Uterus (tissue), 2 donors: ENCODE results near the gene SLC2A5.

Experiments
- CTCF ChIP-seq, 4 experiments: fragments of 200-600 bp in 2 of 4; fragments of 450-650 bp in 2 of 4; sonication (generic) in 2 of 4; IDR thresholded peaks; one replicate each; pipeline ENCODE4 v1.5.1; 2016 to 2019; ENCODE audit warnings: antibody characterized with exemption in 4 of 4, mild to moderate bottlenecking in 2 of 4, moderate library complexity in 1 of 4
- POLR2A ChIP-seq, 2 donors: fragments of 450-650 bp; IDR thresholded peaks; one replicate each; pipeline ENCODE4 v1.6.1; 2016; ENCODE audit warnings: antibody characterized with exemption in 2 of 2, mild to moderate bottlenecking in 1 of 2, moderate library complexity in 1 of 2

GRCh38 chr1:9071554-9072235 is 2.3 kb upstream of the SLC2A5 start:
- no peak for TF ChIP-seq CTCF (IDR thresholded peaks at IDR 0.05)
- no peak for TF ChIP-seq POLR2A (IDR thresholded peaks at IDR 0.05)
